ENCODE data around the gene TRAPPC2L.

TRAPPC2L gene

GRCh38 chr16:88879788-88880055, 22.8 kb downstream of the TRAPPC2L start:
- no peak for TF ChIP-seq CTCF (conservative IDR thresholded peaks at IDR 0.05; ENCODE audit: control insufficient read depth, insufficient read depth, low read depth, low read length)
- H3K4me3 ChIP-seq (ENCODE audit: control insufficient read depth, low read depth, low read length) = no peak overlapping the region
- no peak for DNase-seq (ENCODE audit: low read depth)

- H3K4me3 ChIP-seq (ENCODE audit: control insufficient read depth, low read depth, low read length) = no peak overlapping the region
- TF ChIP-seq CTCF (conservative IDR thresholded peaks at IDR 0.05; ENCODE audit: control insufficient read depth, insufficient read depth, low read depth, low read length) = no peak
- no peak for DNase-seq (ENCODE audit: low read depth)
Observed at GRCh38 chr16:88880226-88881006, 23.5 kb downstream of the TRAPPC2L start.

- TF ChIP-seq CTCF (conservative IDR thresholded peaks at IDR 0.05; ENCODE audit: control insufficient read depth, insufficient read depth, low read depth, low read length) = no peak
- DNase-seq (ENCODE audit: low read depth) = no peak
- no peak overlapping the region for H3K4me3 ChIP-seq (ENCODE audit: control insufficient read depth, low read depth, low read length)
Observed at GRCh38 chr16:88881007-88881615, 24.2 kb downstream of the TRAPPC2L start.

- no peak overlapping the region for H3K4me3 ChIP-seq (ENCODE audit: control insufficient read depth, low read depth, low read length)
- DNase-seq (ENCODE audit: low read depth) = no peak
- no peak for TF ChIP-seq CTCF (conservative IDR thresholded peaks at IDR 0.05; ENCODE audit: control insufficient read depth, insufficient read depth, low read depth, low read length)
Observed at GRCh38 chr16:88881675-88882357, 24.9 kb downstream of the TRAPPC2L start.

- no peak for TF ChIP-seq CTCF (conservative IDR thresholded peaks at IDR 0.05; ENCODE audit: control insufficient read depth, insufficient read depth, low read depth, low read length)
Observed at GRCh38 chr16:88882358-88883030, 25.6 kb downstream of the TRAPPC2L start.

GRCh38 chr16:88883117-88883895, 26.4 kb downstream of the TRAPPC2L start:
- no peak for DNase-seq (ENCODE audit: low read depth)
- no peak for TF ChIP-seq CTCF (conservative IDR thresholded peaks at IDR 0.05; ENCODE audit: control insufficient read depth, insufficient read depth, low read depth, low read length)
- no peak overlapping the region for H3K4me3 ChIP-seq (ENCODE audit: control insufficient read depth, low read depth, low read length)

More at GRCh38 chr16:88882358-88883030, 25.6 kb downstream of the TRAPPC2L start:
- no peak for DNase-seq (ENCODE audit: low read depth)
- no peak overlapping the region for H3K4me3 ChIP-seq (ENCODE audit: control insufficient read depth, low read depth, low read length)
